Tibial nerve (tissue), 3 donors: ENCODE data around the gene CLEC16A.

Experiments
- CTCF ChIP-seq, 5 experiments: fragments of 200-600 bp in 3 of 5; fragments of 450-650 bp in 2 of 5; sonication (generic) in 3 of 5; IDR thresholded peaks; one replicate each; pipeline ENCODE4 v1.5.1; 2016 to 2019; ENCODE audit warnings: antibody characterized with exemption in 5 of 5, mild to moderate bottlenecking in 3 of 5, moderate library complexity in 2 of 5
- POLR2A ChIP-seq, 2 donors: fragments of 450-650 bp; IDR thresholded peaks; one replicate each; pipeline ENCODE4 v1.6.1; 2017; ENCODE audit warnings: antibody characterized with exemption in 2 of 2, mild to moderate bottlenecking in 2 of 2, moderate library complexity in 2 of 2

- TF ChIP-seq CTCF (IDR thresholded peaks at IDR 0.05) (no peak), POLR2A (IDR thresholded peaks at IDR 0.05) (no peak)
Measured at GRCh38 chr16:11006656-11007055, 62.3 kb downstream of the CLEC16A start.
